Suprapubic skin (tissue), 4 donors: Measurements from ENCODE around the gene FGF11. TPM values are rescaled to one million over a fixed set of nuclear protein-coding genes. Genes with fewer than 3 reads are reported as not detected.

ENCODE experiments used
- DNase-seq, 2 donors: peaks; one replicate each; pipeline ENCODE4 v3.0.0-alpha.2; 2019; ENCODE audit warnings: low spot score in 2 of 2
- H3K27ac ChIP-seq: fragments of 200-600 bp; sonication (generic); one replicate; pipeline ENCODE4 v1.5.1; 2019
- H3K27me3 ChIP-seq: fragments of 200-600 bp; sonication (generic); one replicate; pipeline ENCODE4 v1.5.1; 2019
- H3K36me3 ChIP-seq: fragments of 200-600 bp; sonication (generic); one replicate; pipeline ENCODE4 v1.5.1; 2019
- H3K4me1 ChIP-seq: fragments of 200-600 bp; sonication (generic); one replicate; pipeline ENCODE4 v1.5.1; 2019
- H3K4me3 ChIP-seq: fragments of 200-600 bp; sonication (generic); one replicate; pipeline ENCODE4 v1.5.1; 2019; ENCODE audit warnings: mild to moderate bottlenecking
- H3K9me3 ChIP-seq: fragments of 200-600 bp; sonication (generic); one replicate; pipeline ENCODE4 v1.5.1; 2019
- CTCF ChIP-seq, 2 donors: fragments of 200-600 bp in 1 of 2; fragments of 450-650 bp in 1 of 2; sonication (generic) in 1 of 2; IDR thresholded peaks; one replicate each; pipeline ENCODE4 v1.5.1; 2016 to 2019; ENCODE audit warnings: antibody characterized with exemption in 2 of 2, mild to moderate bottlenecking in 1 of 2, moderate library complexity in 1 of 2
- EP300 ChIP-seq: sonication (generic); formaldehyde crosslinking; IDR thresholded peaks from one replicate; pipeline ENCODE4 v1.6.1; 2017; ENCODE audit warnings: antibody characterized with exemption
- POLR2A ChIP-seq, 2 donors: fragments of 450-650 bp; IDR thresholded peaks; one replicate each; pipeline ENCODE4 v1.6.1; 2017; ENCODE audit warnings: antibody characterized with exemption in 2 of 2, mild to moderate bottlenecking in 2 of 2, moderate library complexity in 2 of 2
- POLR2AphosphoS5 ChIP-seq, 3 donors: sonication (generic); formaldehyde crosslinking; IDR thresholded peaks; one replicate each; pipeline ENCODE4 v1.6.1; 2017; ENCODE audit warnings: antibody characterized with exemption in 3 of 3
- WGBS: methylation state at CpG from one replicate; pipeline ENCODE4 v1.1.5; 2018; 5-methylcytosine and 5-hydroxymethylcytosine counted together
- total RNA-seq, 4 donors: library from RNA; depleted of rRNA; stranded (reverse); fragments of >200 nt; gene quantifications; one replicate each; pipeline ENCODE4 v1.1.0, GENCODE V29; 2016

Gene FGF11
- total RNA-seq, 4 donors from 2014 or later = 10.3 to 28.5 (median 12.5) TPM

- no peak overlapping the region for H3K4me3 ChIP-seq
- TF ChIP-seq POLR2AphosphoS5 (IDR thresholded peaks at IDR 0.05) = no peak
- no peak for TF ChIP-seq EP300
- no peak for TF ChIP-seq CTCF (IDR thresholded peaks at IDR 0.05)
- TF ChIP-seq POLR2A (IDR thresholded peaks at IDR 0.05) = no peak
- peaks cover 26% of the 10 kb centered on the region for H3K4me1 ChIP-seq
- H3K27ac ChIP-seq = no peak overlapping the region
- no peak for DNase-seq
- 90% methylated on average over 7 of the region's 7 CpGs for WGBS
- H3K36me3 ChIP-seq = peaks cover 26% of the 10 kb centered on the region
- no peaks in the 10 kb centered on the region for H3K9me3 ChIP-seq
- no peaks in the 10 kb centered on the region for H3K27me3 ChIP-seq
Measured at GRCh38 chr17:7460850-7461660, 21.7 kb downstream of the FGF11 start.

DNA sequence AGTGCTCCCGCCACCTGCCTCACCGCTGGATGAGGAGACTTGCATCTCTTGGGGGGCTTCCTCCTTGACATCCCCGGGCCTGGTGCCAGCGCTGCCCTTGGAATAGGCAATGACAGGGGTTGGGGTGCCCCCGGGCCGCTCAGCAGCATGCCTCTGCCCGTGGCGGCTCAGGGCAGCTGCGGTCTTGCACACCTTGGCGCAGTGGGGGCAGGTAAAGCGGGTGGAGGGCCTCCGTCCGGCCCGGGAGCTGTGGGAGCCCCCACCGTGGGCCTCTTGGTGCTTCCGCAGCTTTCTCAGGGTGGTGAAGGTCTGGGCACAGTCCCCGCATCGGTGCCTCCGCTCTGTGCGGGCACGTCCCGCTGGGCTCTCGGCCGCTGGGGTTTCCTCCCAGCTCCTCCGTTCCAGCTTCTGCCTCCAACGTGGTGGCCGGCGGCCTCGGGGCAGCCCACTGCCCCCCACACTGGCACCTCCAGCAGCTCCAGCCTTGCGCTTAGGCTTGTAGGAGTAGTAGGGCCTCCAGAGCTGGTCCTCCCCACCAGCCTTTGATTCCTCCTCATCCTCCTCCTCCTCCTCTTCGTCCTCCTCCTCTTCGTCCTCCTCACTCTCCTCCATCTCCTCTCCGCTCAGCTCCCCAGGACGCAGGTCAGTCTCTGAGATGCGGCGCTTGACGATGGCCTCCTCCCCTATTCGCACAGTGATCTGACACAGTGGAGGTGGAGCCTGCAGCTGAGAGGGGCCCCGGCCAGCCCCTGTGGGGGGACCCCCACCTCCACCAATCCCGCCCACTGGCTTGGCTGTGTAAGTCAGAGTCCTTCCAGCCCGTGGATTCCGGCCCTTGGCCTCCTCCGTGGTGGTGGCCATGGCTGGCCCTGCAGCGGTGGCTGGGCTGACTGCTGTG lies 23.4 kb downstream of the FGF11 start:
- TF ChIP-seq POLR2A (IDR thresholded peaks at IDR 0.05) = no peak
- no peak for TF ChIP-seq POLR2AphosphoS5 (IDR thresholded peaks at IDR 0.05)
- TF ChIP-seq EP300 = no peak
- no peak for TF ChIP-seq CTCF (IDR thresholded peaks at IDR 0.05)
- Histone ChIP-seq H3K4me3 (no peak overlapping the region), H3K4me1 (peaks cover 28% of the 10 kb centered on the region), H3K36me3 (peaks cover 30% of the 10 kb centered on the region), H3K27me3 (no peaks in the 10 kb centered on the region), H3K9me3 (no peaks in the 10 kb centered on the region), H3K27ac (no peak overlapping the region)
- 86% methylated on average over 11 of the region's 44 CpGs for WGBS
- no peak for DNase-seq

DNA sequence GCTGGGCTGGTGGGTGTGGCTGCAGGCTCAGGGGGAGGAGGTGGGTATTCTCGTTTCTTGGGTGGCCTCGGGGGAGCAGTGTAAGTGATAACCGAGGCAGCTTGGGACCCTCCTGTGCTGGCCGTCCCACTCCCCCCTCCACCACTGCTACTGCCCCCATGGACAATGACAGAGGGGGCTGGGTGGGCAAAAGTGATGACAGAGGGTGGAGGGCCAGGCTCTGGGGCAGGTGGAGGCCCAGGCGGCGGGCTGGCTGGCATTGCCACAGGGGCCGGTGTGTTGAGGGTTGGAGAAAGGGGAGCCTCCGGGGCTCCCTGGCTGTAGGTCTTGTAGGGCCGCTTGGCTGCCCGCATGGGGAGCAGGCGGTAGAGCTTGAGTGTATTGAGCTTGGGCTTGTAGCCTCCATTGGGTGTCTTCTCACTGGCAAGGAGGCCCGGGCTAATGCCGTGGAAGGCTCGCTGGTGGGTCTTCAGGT lies 24.1 kb downstream of the FGF11 start:
- WGBS = 80% methylated on average over 11 of the region's 14 CpGs
- no peaks in the 10 kb centered on the region for H3K9me3 ChIP-seq
- H3K27ac ChIP-seq = peak overlapping the region; percentile 55
- DNase-seq = no peak
- no peaks in the 10 kb centered on the region for H3K27me3 ChIP-seq
- TF ChIP-seq POLR2AphosphoS5 (IDR thresholded peaks at IDR 0.05) = no peak
- peaks cover 30% of the 10 kb centered on the region for H3K36me3 ChIP-seq
- peaks cover 28% of the 10 kb centered on the region for H3K4me1 ChIP-seq
- no peak overlapping the region for H3K4me3 ChIP-seq

GRCh38 chr17:7464081-7464480 lies 24.8 kb downstream of the FGF11 start:
- H3K27ac ChIP-seq = peak overlapping the region; percentile 55

More at GRCh38 chr17:7464081-7464480, 24.8 kb downstream of the FGF11 start:
- 70% methylated on average over 5 of the region's 9 CpGs for WGBS
- Histone ChIP-seq H3K4me1 (peaks cover 28% of the 10 kb centered on the region), H3K9me3 (no peaks in the 10 kb centered on the region), H3K36me3 (peaks cover 30% of the 10 kb centered on the region), H3K4me3 (no peak overlapping the region), H3K27me3 (no peaks in the 10 kb centered on the region)
- DNase-seq = no peak
- TF ChIP-seq POLR2AphosphoS5 (IDR thresholded peaks at IDR 0.05) (no peak), CTCF (IDR thresholded peaks at IDR 0.05) (no peak), EP300 (no peak), POLR2A (IDR thresholded peaks at IDR 0.05) (no peak)
